Placental epithelial cell (primary cell): ENCODE measurements around the gene KCNK13. TPM values are rescaled to one million over a fixed set of nuclear protein-coding genes. Genes with fewer than 3 reads are reported as not detected.

Experiments used
- small RNA-seq: library from RNA; depleted of rRNA; stranded (forward); fragments of <200 nt; gene quantifications from one replicate; pipeline ENCODE3, GENCODE V24; 2012
- total RNA-seq: library from RNA; depleted of rRNA; stranded (reverse); fragments of >200 nt; gene quantifications from 2 replicates; pipeline ENCODE4 v1.2.3, GENCODE V29; 2012

The KCNK13 gene
- 0.11 and 0.39 TPM in 2 replicates for total RNA-seq

DNA sequence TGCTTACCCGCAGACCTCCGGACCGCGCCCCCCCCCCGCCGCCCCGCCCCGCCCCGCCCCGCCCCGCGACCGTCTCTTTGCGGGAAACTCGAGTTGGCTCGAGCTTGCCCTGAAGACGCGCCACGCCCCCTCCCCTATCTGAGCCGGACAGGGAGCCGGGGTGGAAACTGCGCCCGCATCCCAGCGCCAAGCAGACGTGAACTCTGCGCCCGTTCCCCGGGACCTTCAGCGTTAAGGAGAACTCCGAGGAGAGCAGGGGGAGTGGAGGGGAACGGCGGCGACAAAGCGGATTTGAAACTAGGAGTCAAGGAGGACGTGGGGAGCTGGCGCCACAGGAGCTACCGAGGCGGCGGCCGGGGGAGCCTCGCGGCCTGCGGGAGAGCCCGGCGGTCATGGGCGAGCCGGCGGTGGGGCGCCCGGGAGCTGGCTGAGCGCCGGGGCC, at the start of gene KCNK13:
KCNK13 (plus strand) TSS at position 310 of the 442 bp plus-strand sequence. CDS start 212 bp downstream, outside the sequence.

Small RNA genes within 50 kb of the gene (small RNA-seq; reads per million reads assigned to genes)
- gene RF00019, result not detected

Other genes starting within 250 kb of the KCNK13 start
- gene EFCAB11, start 107.3 kb upstream of the KCNK13 start, total RNA-seq, result 8.2 and 8.8 TPM in 2 replicates
- gene TDP1, start 106.1 kb upstream of the KCNK13 start, total RNA-seq, result 16.9 and 18.0 TPM in 2 replicates
- gene PSMC1, start 194.6 kb downstream of the KCNK13 start, total RNA-seq, result 46.3 and 104 TPM in 2 replicates